GM23338 (cell line): ENCODE measurements around the gene EFHC2.

Source experiments
- CTCF ChIP-seq, 2 experiments: fragments of 200-600 bp in 1 of 2; sonication (generic) in 1 of 2; conservative IDR thresholded peaks; 2 replicates each; pipeline versions ENCODE4 v1.5.1 to v1.6.1; 2016 to 2017; ENCODE audit warnings: antibody characterized with exemption in 2 of 2, low read depth in 2 of 2, mild to moderate bottlenecking in 2 of 2, moderate library complexity in 1 of 2
- EZH2 ChIP-seq: fragments of 200-600 bp; sonication (generic); IDR thresholded peaks from one replicate; pipeline ENCODE4 v1.8.0; 2017; ENCODE audit warnings: antibody characterized with exemption, mild to moderate bottlenecking, low read depth; ENCODE audit not compliant: unreplicated experiment

GRCh38 chrX:44261286-44261685 is 82.2 kb downstream of the EFHC2 start:
- TF ChIP-seq EZH2 (no peak), CTCF (conservative IDR thresholded peaks at IDR 0.05; ENCODE audit: low read depth in 2 of 2) (no peak)
